SU-DHL-6 (cell line): ENCODE measurements around the gene GRID1.

ENCODE experiments used
- H2AFZ ChIP-seq: fragments of 200-600 bp; sonication (generic); 2 replicates; pipeline ENCODE4 v1.6.1; 2014; ENCODE audit warnings: low read depth, mild to moderate bottlenecking, moderate library complexity, mixed read lengths, antibody characterized with exemption, low read length; ENCODE audit not compliant: severe bottlenecking
- H3F3A ChIP-seq: fragments of 200-600 bp; shearing (Covaris generic); 2 replicates; pipeline ENCODE4 v1.6.0; 2016; ENCODE audit warnings: antibody characterized with exemption, mild to moderate bottlenecking; ENCODE audit not compliant: insufficient read depth
- H3K27ac ChIP-seq: fragments of 200-600 bp; sonication (generic); 2 replicates; pipeline ENCODE4 v1.5.1; 2016; ENCODE audit warnings: low read depth, mild to moderate bottlenecking, low read length, moderate library complexity, mixed read lengths
- H3K27me3 ChIP-seq: fragments of 200-600 bp; sonication (generic), shearing (Covaris generic); 2 replicates; pipeline ENCODE4 v1.6.0; 2014; ENCODE audit warnings: mild to moderate bottlenecking, low read length
- H3K36me3 ChIP-seq: fragments of 200-600 bp; sonication (generic); 2 replicates; pipeline ENCODE4 v1.6.1; 2014; ENCODE audit warnings: mild to moderate bottlenecking, low read length, mixed read lengths
- H3K4me2 ChIP-seq: fragments of 300-600, 200-600 bp; shearing (Covaris generic), sonication (generic); 2 replicates; pipeline ENCODE4 v1.6.0; 2014; ENCODE audit warnings: low read length, low read depth, mild to moderate bottlenecking; ENCODE audit not compliant: poor library complexity, severe bottlenecking
- H3K4me3 ChIP-seq: fragments of 200-600 bp; sonication (generic); 2 replicates; pipeline ENCODE4 v1.5.1; 2014; ENCODE audit warnings: antibody characterized with exemption, low read length, mild to moderate bottlenecking, mixed read lengths; ENCODE audit not compliant: insufficient read depth, poor library complexity, severe bottlenecking
- H3K79me2 ChIP-seq: fragments of 200-600 bp; sonication (generic); 2 replicates; pipeline ENCODE4 v1.6.1; 2014; ENCODE audit warnings: mild to moderate bottlenecking, low read length, moderate library complexity; ENCODE audit not compliant: insufficient read depth
- H3K9ac ChIP-seq: fragments of 200-600 bp; sonication (generic); 2 replicates; pipeline ENCODE4 v1.7.0; 2014; ENCODE audit warnings: mild to moderate bottlenecking, low read length
- H3K9me2 ChIP-seq: fragments of 200-600 bp; sonication (generic); replicated peaks from 2 replicates; pipeline ENCODE4 v1.6.1; 2014; ENCODE audit warnings: low read length; ENCODE audit not compliant: insufficient read depth
- H3K9me3 ChIP-seq: fragments of 200-600 bp; sonication (generic); 2 replicates; pipeline ENCODE4 v1.6.1; 2014; ENCODE audit warnings: low read length, mixed read lengths; ENCODE audit not compliant: insufficient read depth
- H4K20me1 ChIP-seq: fragments of 200-600 bp; sonication (generic); 2 replicates; pipeline ENCODE4 v1.6.1; 2014; ENCODE audit warnings: low read depth, mild to moderate bottlenecking, antibody characterized with exemption, low read length, moderate library complexity, mixed read lengths
- EZH2phosphoT487 ChIP-seq: fragments of 200-600 bp; sonication (generic), shearing (Covaris generic); conservative IDR thresholded peaks from 2 replicates; pipeline ENCODE4 v1.6.1; 2018; ENCODE audit warnings: mild to moderate bottlenecking, antibody characterized with exemption, low read length, moderate library complexity, mixed read lengths
- TF ChIP-seq, protein P1 (sequence below): fragments of 200-600 bp; sonication (generic); IDR thresholded peaks from one replicate; pipeline ENCODE4 v1.5.1; 2017; ENCODE audit warnings: antibody characterized with exemption, mild to moderate bottlenecking, low read length, moderate library complexity; ENCODE audit not compliant: insufficient read depth, poor library complexity, severe bottlenecking

GRID1 gene

DNA sequence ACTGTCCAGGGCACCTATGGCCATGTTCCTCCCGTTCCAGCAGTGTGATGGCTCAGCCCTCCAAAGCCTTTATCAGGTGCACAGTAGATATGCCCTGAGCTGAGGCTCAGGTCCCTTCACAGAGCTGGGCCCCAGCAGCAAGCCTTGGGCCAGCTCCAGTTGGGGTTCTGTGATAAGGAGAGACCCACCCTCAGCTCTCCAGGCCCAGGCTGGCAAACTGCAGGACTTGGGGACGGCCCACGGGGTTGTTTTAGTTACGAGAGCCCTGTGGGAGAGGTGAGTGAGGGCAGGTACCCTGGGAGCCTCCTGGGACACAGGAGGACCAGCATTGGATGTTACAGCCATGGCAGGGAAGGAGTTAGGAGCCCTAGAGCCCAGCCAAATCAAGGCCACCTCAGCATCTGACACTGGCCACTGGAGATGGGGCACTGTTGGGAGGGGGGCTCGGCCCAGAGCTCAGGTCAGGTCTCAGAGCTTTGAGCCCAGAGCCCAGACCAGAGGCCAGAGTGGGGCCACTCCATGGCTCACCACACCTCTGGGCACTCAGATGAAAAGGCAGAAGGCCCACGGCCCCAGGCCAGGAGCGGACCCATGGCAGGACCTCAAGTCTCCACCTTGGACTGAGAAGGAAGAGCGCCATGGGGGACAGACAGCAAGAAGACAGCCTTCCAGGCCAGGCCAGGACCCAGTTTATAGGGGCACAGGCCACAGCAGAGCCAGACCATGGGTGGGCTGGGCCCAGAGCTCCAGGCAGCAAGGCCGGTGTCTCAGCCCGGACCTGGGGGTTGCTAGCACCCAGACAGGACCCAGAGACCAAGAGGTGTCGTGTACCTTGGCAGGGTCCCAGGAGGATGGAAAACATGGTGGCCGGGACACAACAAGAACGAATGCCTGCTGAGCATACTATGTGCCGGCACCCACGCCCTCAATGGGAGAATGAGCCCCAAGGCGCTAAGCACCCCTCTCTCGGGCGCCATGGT is 12.8 kb downstream of the GRID1 start:
- no peak overlapping the region for H3K9ac ChIP-seq
- no peak overlapping the region for H3K27ac ChIP-seq
- H4K20me1 ChIP-seq: no peaks in the 10 kb centered on the region
- no peaks in the 10 kb centered on the region for H3K79me2 ChIP-seq
- H3F3A ChIP-seq: no peaks in the 10 kb centered on the region
- TF ChIP-seq EZH2phosphoT487: no peak
- TF ChIP-seq, protein P1, sequence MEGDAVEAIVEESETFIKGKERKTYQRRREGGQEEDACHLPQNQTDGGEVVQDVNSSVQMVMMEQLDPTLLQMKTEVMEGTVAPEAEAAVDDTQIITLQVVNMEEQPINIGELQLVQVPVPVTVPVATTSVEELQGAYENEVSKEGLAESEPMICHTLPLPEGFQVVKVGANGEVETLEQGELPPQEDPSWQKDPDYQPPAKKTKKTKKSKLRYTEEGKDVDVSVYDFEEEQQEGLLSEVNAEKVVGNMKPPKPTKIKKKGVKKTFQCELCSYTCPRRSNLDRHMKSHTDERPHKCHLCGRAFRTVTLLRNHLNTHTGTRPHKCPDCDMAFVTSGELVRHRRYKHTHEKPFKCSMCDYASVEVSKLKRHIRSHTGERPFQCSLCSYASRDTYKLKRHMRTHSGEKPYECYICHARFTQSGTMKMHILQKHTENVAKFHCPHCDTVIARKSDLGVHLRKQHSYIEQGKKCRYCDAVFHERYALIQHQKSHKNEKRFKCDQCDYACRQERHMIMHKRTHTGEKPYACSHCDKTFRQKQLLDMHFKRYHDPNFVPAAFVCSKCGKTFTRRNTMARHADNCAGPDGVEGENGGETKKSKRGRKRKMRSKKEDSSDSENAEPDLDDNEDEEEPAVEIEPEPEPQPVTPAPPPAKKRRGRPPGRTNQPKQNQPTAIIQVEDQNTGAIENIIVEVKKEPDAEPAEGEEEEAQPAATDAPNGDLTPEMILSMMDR: no peak
- no peaks in the 10 kb centered on the region for H3K9me3 ChIP-seq
- no peaks in the 10 kb centered on the region for H3K9me2 ChIP-seq
- no peak overlapping the region for H3K4me2 ChIP-seq
- no peak overlapping the region for H3K4me3 ChIP-seq
- no peak overlapping the region for H2AFZ ChIP-seq
- no peaks in the 10 kb centered on the region for H3K27me3 ChIP-seq
- H3K36me3 ChIP-seq: no peaks in the 10 kb centered on the region

DNA sequence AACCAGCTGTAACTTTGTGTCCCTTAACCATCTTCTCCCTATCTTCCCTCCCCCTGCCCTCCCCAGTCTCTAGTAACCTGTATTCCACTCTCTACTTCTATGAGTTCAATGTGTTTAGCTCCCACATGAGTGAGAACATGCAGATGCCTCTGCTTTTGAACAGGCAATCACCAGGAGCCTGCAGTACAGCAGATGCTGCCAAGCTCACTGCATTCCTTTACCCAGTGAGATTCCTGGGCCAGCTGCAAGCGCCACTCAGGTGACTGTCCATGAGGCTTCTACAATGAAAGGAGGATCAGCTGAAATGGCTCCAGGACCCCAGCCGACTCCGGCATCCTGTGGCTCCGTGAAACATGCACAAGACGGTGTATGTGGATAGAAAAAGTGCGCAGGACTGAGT is 15.7 kb downstream of the GRID1 start:
- Histone ChIP-seq H3K4me2 (no peak overlapping the region), H3K36me3 (no peaks in the 10 kb centered on the region), H2AFZ (no peak overlapping the region), H3K27ac (no peak overlapping the region), H3F3A (no peaks in the 10 kb centered on the region), H3K79me2 (no peaks in the 10 kb centered on the region), H3K9ac (no peak overlapping the region), H3K9me3 (no peaks in the 10 kb centered on the region), H3K27me3 (no peaks in the 10 kb centered on the region), H4K20me1 (no peaks in the 10 kb centered on the region), H3K4me3 (no peak overlapping the region), H3K9me2 (no peaks in the 10 kb centered on the region)
- TF ChIP-seq, protein P1: no peak
- TF ChIP-seq EZH2phosphoT487: no peak

DNA sequence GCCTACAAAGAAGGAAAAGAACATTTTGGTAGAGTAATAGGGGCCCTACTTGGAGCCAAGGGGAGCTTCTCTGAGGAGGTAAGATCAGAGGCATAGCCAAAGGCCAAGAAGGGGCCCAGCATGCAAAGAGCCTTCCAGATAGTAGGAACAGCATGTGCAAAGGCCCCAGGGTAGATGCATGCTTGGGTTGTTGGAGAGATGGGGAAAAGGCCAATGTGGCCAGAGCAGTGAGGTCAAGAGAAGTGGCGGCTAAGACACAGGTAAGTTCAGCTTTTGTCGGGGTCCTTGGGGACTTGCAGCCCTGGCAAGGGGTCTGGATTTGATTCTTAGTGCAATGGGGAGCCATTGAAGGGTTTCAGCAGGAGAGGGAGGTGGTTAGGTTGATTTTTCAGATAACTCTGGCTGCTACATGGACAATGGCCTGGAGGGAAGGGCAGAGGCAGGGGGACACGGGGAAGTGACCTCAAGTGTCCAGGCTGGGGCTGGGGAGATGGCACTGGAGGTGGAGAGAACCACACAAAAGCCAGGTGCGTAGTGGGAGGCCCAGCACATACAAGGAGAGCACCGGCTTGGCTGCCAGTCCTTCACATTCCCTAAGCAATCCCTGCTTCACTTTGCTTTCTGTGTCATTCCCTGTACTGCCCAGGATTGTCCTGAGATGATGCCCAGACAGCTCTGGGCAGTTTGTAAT is 16.5 kb downstream of the GRID1 start:
- Histone ChIP-seq H3F3A (no peaks in the 10 kb centered on the region), H4K20me1 (no peaks in the 10 kb centered on the region), H3K4me3 (no peak overlapping the region), H3K79me2 (no peaks in the 10 kb centered on the region), H3K27me3 (no peaks in the 10 kb centered on the region), H3K36me3 (no peaks in the 10 kb centered on the region), H3K4me2 (no peak overlapping the region), H2AFZ (no peak overlapping the region), H3K27ac (no peak overlapping the region), H3K9ac (no peak overlapping the region), H3K9me3 (no peaks in the 10 kb centered on the region), H3K9me2 (no peaks in the 10 kb centered on the region)
- TF ChIP-seq EZH2phosphoT487: no peak
- TF ChIP-seq, protein P1: no peak
